NB4 (cell line): Measurements from ENCODE around the gene SORBS1.

Source experiments
- DNase-seq: peaks from one replicate; pipeline ENCODE4 v3.0.0; 2010; ENCODE audit warnings: low read depth
- H3K4me3 ChIP-seq: one replicate; pipeline ENCODE4 v1.5.1; 2011; ENCODE audit warnings: mild to moderate bottlenecking, low read depth, low read length, moderate library complexity
- MYC ChIP-seq: IDR thresholded peaks from 2 replicates; pipeline ENCODE4 v1.6.1; 2011; ENCODE audit warnings: low read depth, low read length
- POLR2A ChIP-seq: IDR thresholded peaks from 2 replicates; pipeline ENCODE4 v1.6.1; 2011; ENCODE audit warnings: mild to moderate bottlenecking; ENCODE audit not compliant: insufficient read length; ENCODE audit errors: extremely low read depth
- TF ChIP-seq, protein P1 (sequence below): IDR thresholded peaks from one replicate; pipeline ENCODE4 v1.5.1; 2012; ENCODE audit warnings: low read depth, low read length
- TF ChIP-seq, protein P2 (sequence below): IDR thresholded peaks from 2 replicates; pipeline ENCODE4 v1.6.1; 2011; ENCODE audit warnings: low read depth, low read length

SORBS1 gene

DNA sequence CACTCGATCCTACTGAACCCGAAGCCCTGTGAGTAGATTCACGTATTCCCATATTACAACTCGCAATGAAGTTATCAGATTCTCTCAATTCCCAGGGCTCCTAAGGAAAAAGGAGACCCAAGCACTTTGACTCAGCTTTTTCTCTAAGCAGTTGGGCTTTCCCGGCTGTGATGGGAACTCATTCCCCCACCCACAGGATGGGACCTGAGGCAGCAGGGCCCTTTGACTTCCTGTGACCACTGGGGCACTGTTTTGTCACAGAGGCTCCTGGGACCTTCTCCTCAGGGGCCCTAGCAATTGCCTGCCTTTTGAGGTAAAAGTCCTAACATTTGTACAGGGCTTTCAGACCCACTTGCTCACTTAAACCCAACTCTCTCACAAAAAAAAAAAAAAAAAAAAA is 147.6 kb downstream of the SORBS1 start:
- no peak for DNase-seq
- no peak overlapping the region for H3K4me3 ChIP-seq
- TF ChIP-seq, protein P1, sequence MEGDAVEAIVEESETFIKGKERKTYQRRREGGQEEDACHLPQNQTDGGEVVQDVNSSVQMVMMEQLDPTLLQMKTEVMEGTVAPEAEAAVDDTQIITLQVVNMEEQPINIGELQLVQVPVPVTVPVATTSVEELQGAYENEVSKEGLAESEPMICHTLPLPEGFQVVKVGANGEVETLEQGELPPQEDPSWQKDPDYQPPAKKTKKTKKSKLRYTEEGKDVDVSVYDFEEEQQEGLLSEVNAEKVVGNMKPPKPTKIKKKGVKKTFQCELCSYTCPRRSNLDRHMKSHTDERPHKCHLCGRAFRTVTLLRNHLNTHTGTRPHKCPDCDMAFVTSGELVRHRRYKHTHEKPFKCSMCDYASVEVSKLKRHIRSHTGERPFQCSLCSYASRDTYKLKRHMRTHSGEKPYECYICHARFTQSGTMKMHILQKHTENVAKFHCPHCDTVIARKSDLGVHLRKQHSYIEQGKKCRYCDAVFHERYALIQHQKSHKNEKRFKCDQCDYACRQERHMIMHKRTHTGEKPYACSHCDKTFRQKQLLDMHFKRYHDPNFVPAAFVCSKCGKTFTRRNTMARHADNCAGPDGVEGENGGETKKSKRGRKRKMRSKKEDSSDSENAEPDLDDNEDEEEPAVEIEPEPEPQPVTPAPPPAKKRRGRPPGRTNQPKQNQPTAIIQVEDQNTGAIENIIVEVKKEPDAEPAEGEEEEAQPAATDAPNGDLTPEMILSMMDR = no peak
- no peak for TF ChIP-seq MYC
- TF ChIP-seq POLR2A = no peak
- TF ChIP-seq, protein P2, sequence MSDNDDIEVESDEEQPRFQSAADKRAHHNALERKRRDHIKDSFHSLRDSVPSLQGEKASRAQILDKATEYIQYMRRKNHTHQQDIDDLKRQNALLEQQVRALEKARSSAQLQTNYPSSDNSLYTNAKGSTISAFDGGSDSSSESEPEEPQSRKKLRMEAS = no peak

GRCh38 chr10:95411635-95412034 is 149.5 kb downstream of the SORBS1 start:
- H3K4me3 ChIP-seq = no peak overlapping the region
- no peak for DNase-seq
- TF ChIP-seq, protein P2 = no peak
- TF ChIP-seq, protein P1 = no peak
- TF ChIP-seq MYC (no peak), POLR2A (no peak)

- TF ChIP-seq, protein P2 = no peak
- TF ChIP-seq POLR2A (no peak), MYC (no peak)
- TF ChIP-seq, protein P1 = no peak
- DNase-seq = no peak
- H3K4me3 ChIP-seq = no peak overlapping the region
These were observed 151.9 kb downstream of the SORBS1 start for GRCh38 chr10:95408983-95409873.

DNA sequence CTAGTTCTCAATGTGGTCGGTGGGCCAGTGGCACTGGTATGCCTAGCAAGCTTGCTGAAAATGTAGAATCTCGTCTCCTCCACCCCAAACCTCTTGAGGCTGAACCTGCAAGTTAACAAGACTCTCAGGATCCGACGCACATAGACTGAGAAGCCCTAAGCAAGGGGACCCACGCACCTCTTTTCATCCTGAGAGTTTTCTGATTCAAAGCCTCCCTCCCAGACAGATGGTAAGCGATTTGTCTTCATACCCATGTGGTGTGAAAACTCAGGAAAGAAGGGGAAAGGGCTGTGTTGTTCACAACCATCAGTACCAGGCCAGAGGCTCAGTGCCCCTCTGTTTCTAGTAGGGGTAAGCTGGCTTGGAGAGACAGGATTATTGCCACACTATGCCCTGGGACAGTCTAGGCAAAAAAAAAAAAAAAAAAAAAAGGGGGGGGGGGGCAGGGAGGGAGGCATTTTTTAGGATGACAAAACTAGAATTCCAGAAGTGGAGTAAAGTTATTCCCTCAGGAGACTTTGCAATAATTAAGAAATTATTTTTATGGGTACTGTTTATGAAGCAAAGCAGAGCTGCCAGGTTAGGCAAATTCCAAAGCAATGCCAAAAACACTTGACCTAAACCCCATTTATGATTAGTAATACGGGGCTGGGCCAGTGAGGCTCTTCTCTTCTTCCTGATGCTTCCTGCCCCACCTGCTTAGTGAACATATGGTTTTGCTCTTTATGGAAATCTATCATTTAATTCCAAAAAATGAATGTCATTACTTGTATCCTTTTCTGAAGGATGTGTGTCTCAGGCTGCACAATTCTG is 152.8 kb downstream of the SORBS1 start:
- no peak overlapping the region for H3K4me3 ChIP-seq
- no peak for DNase-seq
- TF ChIP-seq, protein P1 = no peak
- TF ChIP-seq MYC (no peak), POLR2A (no peak)
- TF ChIP-seq, protein P2 = no peak

GRCh38 chr10:95407546-95407945 is 153.6 kb downstream of the SORBS1 start:
- TF ChIP-seq MYC (no peak), POLR2A (no peak)
- TF ChIP-seq, protein P2 = no peak
- TF ChIP-seq, protein P1 = no peak
- no peak for DNase-seq
- no peak overlapping the region for H3K4me3 ChIP-seq
